Left cardiac atrium (tissue), 4 donors: ENCODE measurements around the gene FOXD4L3. TPM values are rescaled to one million over a fixed set of nuclear protein-coding genes. Genes with fewer than 3 reads are reported as not detected.
"Not testable (repeated sequence)": the region's sequence is repeated elsewhere in the genome, so short reads cannot be mapped to it uniquely, and the experiment has no call there.

Experiments used
- ATAC-seq, 2 donors: fragments of 200-7000 bp; cut with Tn5 transposase; one replicate each; pipeline ENCODE4 v1.9.1; 2020; ENCODE audit warnings: mild to moderate bottlenecking in 2 of 2, moderate library complexity in 2 of 2
- DNase-seq: peaks from one replicate; pipeline ENCODE4 v3.0.0-alpha.2; 2020
- intact Hi-C, 2 donors: fragments of 100-400 bp; cut with DNase I; formaldehyde crosslinking; loops; one replicate each; pipeline versions ENCODE4 v1.14.1 to v1.15.1; 2022 to 2023
- total RNA-seq, 2 donors: library from RNA; stranded (reverse); fragmentation: NEBNext Ultra II Directional; extraction: Animal tissue kit (Norgen Biotek cat#: 25700); gene quantifications; one replicate each; pipeline ENCODE4 v1.2.1, GENCODE V29; 2021
- donor health status: DM: no; HTN: yes; CAD: no.
- donor health status: DM: no; HTN: yes; CAD: no; lungs with severe emphysema.
- donor health status: DM: yes; HTN: yes; CAD: no.
- donor health status: Dilated cardiomyopathy.

Gene FOXD4L3
- total RNA-seq, 2 donors from 2014 or later: 0.13 TPM; not detected in 1

DNA sequence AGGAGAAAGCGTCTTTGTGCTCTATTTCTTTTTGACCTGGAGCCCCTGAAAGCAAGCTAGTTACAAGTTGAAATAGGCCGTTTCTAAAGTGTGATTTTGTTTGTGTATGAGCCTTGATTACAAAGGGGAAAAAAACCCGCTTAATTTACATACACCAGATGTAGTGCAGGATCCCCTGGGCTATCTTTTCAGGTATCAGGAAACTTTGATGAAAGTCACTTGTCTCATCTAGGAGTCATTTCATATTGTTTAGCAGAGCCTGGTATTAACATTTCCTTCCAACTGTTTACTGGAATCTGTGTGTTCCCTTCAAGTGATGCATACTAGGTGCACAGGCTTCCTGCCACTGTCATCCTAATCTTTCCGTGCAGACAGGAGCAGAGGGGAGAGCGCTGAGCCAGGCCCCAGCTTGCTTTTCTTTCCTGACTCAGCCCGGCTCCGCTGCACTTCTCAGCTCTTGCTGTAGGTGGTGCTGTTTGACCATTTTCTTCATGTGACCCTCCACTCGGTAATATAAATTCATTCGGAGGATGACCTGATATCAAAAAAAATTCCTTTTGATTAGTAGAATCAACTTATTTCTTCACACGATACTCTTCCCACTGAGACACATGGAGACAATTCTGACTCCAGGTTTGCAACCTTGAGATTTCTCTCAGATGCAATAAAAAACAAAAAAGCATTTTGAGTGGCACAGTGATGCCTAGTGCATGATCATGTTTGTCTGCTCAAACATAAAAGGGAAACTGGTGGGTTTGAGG is 39.8 kb downstream of the FOXD4L3 start:
- DNase-seq, intact Hi-C loops: not testable (repeated sequence)
- ATAC-seq: peak; percentile 85 to 92

- DNase-seq, intact Hi-C loops, ATAC-seq: not testable (repeated sequence)
Observed at GRCh38 chr9:68343242-68343641, 40.6 kb downstream of the FOXD4L3 start.

GRCh38 chr9:68343992-68344391 is 41.3 kb downstream of the FOXD4L3 start:
- DNase-seq, intact Hi-C loops: not testable (repeated sequence)
- peak in 1 of 2 donors; percentile 42 for ATAC-seq

GRCh38 chr9:68351689-68352088 is 49.0 kb downstream of the FOXD4L3 start:
- intact Hi-C loops, DNase-seq: not testable (repeated sequence)
- peak in 1 of 2 donors; percentile 28 for ATAC-seq

Other genes with a start within 250 kb of the FOXD4L3 start
- gene ZNG1C, start 60.9 kb upstream of the FOXD4L3 start, total RNA-seq: 10 to 100 TPM; 11.0 to 14.2 TPM
- 100 to 1,000 TPM; 258 to 276 TPM for gene PGM5, start 53.7 kb downstream of the FOXD4L3 start, total RNA-seq
- under 1 TPM in 1 of 2 donors, not detected in 1; 0.18 TPM for gene TMEM252, start 238.0 kb downstream of the FOXD4L3 start, total RNA-seq